GM19099 (cell line): ENCODE data around the gene TMEM132C.

Experiments used
- POLR2A ChIP-seq: IDR thresholded peaks from 3 replicates; pipeline ENCODE4 v1.6.1; 2011; ENCODE audit warnings: low read depth; ENCODE audit not compliant: insufficient read length; ENCODE audit errors: extremely low read depth

TMEM132C gene

DNA sequence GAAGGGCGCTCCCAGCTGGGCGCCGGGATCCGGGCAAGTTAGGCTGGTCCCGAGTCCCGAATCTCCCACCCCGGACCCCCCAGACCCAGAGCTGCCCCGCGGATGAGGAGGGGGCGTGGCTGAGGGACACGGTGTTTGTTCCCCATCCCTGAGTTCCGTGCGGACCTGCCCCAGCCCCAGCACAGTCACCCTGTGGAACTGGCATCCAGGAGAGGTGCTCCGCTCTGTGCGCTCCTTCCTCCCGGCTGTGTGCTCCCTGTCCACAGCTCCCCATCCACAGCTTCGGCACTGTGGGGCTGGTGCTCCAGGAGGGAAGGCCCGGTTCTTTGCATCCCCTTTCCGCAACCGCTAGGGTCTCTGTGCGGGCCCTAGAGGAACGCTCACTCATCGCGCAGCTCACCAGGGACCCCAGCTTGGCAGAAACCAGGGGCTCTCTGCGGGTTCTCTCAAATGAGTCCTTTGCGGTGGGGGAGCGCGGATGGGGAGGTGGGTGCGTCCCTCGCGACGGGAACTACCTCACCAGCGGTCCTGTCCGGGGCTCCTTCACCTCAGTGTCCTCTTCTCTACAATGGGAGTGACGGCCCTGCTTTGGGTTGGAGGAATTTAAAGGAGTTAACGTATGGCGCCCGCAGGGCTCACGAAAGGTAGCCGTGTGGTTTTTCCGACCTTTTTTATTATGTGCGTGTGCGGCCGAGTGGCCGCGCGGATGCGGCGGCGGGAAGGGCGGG is 845 bp downstream of the TMEM132C start:
- TF ChIP-seq POLR2A, result no peak

DNA sequence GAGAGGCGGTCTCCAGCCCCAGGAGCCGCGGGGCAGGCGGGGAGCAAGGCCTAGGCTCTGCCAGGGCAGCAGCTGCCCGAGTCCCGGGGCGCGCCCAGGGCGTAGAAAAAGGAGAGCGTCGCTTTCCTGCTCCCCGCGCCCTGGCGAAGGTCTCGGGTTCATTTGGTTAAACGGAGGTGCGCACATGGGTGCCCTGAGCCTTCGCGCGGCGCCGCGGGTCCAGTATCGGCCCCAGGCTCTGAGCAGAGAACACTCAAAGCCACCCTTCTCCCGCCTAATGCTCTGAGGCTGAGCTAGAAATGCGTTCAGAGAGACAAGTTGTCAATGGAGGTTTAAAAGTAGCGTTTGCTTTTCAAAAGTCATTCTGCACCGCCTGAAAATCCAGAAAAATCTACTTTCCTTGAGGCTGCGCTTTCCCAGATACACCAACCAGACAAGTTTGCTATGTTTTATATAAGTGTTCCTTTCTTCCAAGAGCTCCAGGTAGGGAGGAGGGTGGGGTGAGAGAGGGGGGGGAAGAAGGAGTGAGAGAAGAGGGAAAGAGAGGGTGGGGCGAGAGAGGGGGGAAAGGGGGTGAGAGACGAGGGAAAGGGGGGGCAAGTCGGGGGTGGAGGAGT is 1.5 kb downstream of the TMEM132C start:
- TF ChIP-seq POLR2A, result no peak

DNA sequence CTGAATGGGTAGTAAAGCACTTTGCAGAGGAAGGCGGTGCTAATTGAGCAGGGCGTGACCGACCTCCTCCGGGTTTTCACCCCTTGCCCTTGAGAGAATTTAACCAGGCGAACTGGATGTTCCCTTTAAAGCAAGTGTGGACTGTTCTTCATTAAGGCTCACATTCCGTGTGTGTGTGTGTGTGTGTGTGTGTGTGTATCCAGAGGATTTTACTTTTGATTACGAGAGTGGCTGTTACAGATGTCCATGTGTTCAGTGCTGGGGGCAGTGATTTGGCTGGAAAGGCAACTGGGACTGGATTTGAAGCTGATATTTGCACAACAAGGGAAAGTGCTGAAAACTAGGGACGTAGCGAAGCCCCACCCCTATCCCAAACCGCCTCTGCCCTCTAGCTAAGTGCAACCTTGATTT is 2.2 kb downstream of the TMEM132C start:
- no peak for TF ChIP-seq POLR2A

DNA sequence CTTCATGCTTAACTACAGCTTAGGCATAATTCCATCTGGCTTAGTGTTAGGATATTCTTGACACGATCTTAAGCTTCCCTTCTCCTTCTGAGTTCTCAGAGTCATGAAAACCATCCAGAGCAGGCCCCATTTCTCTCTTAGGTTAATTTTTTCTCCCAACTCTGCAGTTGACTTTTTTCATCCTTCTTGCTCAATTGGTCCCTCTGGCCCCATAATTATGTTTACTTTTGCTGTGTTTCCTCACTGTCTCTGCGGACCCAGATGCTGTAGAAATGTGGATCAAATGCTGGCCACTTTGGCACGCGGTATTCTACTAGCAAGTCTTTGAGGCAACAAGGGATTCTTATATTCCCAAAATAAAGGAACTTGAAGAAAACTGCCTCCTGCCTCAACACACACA is 9.5 kb downstream of the TMEM132C start:
- TF ChIP-seq POLR2A, result no peak

DNA sequence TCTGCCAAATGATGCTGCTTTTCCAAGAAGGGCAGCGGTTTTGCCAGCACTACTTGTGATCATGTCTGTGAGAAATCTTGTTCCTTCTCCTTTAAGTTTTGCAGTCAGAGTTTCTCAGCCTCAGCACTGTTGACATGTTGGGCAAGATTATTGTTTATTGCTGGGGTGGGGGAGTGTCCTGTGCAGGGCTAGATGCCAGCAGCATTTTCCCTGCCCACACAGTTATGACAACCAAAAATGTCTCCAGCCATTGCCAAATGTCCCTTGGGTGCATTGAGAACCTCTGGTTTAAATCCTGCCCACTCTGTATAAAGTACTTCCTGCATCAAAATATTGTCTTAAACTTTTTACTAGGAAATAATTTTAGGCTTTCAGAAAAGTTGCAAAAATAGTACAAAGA is 20.0 kb downstream of the TMEM132C start:
- no peak for TF ChIP-seq POLR2A

DNA sequence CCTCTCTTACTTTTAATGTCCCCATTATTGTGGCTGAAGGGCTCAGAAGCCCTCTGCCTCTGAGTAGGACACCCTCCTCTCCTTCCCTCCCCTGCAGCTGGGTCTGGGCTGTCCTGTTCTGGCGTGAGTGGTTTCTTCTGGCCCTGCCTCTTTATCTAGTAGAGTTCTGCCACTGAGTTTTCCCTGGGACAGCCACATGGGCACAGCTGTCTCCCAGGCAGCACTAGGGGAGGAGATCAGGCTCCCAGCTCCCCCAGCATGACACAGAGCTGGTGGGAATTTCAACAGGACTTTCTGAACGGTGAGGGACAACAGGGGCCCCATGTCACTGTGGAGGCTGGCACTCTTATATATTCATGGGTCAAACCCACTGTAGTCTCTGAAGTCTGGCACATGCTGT is 21.4 kb downstream of the TMEM132C start:
- no peak for TF ChIP-seq POLR2A

DNA sequence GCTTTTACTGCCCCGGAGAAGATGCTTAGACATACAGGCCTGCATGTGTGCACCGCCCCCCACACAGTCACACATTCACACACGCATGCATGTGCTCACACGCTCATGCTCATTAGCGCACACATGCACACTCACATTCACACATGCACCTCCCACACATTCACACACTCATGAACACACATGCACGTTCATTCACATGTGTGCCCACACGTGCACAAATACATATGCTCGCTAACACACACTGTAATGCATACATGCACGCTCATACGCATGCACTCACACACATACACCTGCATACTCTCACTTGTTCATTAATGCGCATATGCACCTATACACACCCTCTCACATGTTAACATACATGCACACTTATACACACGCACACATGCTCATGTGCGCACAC is 21.9 kb downstream of the TMEM132C start:
- TF ChIP-seq POLR2A, result no peak

DNA sequence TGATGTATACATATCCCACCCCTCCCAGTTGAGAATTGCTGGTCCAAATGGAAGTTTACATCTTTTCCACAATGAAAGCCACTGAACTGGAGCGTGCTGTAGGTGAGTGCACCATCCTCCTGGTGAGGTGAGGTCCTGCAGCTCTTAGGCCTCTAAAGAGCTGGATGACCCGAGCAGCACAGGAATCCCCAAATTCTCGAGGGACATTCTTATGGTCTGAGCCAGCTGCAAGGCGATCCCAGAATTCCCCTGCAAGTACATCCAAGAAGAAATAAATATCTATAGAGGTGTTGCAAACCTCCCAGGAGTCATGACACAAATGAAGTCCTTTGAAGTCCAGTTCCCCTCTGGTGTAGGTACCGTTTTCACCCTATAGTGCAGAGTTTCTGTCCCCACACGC is 24.0 kb downstream of the TMEM132C start:
- no peak for TF ChIP-seq POLR2A

DNA sequence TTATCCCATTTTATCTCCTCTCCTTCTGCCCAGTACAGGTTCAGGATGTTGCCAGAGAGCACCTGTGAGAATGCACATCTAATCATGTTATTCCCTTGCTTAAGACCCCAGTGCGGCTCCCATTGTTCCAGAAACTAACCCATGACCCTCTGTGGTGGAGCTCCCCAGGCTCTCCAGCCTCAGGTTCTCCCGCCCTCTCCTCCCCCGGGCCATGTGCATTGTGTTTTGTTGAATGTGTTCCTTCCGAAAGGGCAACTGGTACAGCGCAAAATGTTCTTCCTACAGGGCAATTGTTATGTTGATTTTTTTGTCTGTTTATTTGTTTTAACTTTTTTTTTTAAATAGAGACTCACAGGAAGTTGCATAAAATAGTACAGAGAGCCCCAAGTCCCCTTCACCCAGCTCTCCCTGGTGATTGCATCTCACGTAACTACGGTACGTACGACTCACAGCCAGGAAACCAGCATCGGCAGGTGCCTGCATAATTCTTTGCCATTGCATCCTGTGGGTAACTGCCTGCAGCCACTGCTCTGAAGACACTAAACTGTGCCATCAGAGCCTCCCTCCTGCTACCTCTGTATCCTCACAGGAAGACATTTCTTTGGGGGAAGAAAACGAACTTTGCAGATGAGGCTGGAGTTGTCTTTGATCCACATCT is 31.2 kb downstream of the TMEM132C start:
- no peak for TF ChIP-seq POLR2A

DNA sequence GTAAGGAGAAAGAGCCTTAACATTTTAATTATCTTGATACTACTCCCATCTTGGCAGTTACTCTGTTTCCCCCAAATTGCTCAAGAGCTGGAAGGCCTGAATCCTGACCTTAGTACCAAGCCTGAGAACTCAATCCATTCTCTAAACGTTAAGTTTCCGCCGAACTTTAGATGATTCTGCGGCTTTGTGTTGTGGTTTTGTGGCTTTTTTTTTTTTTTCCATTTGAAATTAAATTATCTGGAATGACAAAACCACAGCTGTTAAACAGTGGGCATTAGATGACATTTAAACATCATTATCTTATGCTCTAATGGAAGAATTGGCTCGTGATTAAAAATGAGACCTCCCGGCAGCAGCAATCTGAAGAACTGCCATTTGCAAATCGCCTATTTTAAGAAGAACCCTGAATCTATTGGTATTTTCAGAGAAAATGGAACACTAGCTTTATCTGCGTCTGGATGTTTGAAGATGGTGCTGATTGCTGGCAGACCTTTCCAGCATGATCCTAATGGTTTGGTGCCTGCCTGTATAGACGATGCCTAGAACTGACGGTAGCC is 38.4 kb downstream of the TMEM132C start:
- no peak for TF ChIP-seq POLR2A

DNA sequence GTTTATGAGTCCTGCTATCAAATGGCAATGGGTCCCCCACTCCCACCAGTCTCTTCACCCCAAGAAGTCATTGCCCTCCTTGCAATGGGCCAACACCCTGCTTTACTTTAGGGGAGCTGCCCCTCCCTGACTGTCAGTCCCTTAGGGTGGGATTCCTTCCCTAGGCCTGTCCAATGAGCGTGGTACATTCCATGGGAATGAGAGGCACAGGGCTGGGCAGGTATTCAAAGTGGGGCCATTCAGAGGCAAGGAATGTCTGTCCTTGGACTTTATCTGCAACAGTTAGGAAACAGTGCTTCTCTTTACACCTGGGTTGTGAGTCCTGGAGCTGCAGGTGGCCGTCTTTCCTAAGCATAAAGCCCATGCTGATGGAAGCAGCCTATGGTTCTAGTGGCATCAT is 40.8 kb downstream of the TMEM132C start:
- TF ChIP-seq POLR2A, result no peak

DNA sequence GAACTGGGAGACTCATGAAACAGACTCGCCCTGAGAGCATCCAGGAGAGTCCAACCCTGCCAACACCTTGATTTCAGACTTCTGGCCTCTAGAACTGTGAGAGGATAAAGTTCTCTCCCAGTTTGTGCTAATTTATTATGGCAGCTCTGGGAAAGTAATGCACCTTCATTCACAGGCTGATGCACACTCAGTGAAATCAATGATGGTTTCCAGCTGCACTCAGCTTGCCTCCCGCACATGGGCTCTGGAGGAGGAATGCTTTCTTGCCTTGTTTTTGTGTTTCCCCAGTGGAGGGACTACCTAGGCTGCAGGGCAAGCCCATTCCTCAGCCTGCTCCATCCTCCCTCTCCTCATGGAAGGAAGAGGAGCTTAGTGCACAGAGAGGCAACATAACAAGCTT is 45.7 kb downstream of the TMEM132C start:
- TF ChIP-seq POLR2A, result no peak

DNA sequence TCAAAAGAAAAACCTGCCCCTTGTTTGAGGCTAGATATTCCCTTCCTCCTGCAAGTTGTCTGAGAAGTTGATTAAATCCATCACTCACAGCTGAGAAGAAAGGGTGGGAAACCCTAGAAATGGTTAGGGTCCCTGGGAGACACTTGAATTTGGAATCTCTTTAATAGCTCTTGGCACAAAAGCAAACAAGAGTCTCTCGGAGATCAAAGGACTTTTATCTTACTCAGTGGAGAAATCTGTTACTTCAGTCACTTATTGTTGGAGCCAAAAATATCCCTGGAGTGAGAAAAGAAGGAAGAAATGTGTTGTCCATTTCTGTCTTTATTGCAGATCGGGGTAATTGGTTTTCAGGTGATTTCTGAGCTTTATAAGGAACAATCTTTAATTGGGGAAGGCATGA is 47.0 kb downstream of the TMEM132C start:
- no peak for TF ChIP-seq POLR2A

DNA sequence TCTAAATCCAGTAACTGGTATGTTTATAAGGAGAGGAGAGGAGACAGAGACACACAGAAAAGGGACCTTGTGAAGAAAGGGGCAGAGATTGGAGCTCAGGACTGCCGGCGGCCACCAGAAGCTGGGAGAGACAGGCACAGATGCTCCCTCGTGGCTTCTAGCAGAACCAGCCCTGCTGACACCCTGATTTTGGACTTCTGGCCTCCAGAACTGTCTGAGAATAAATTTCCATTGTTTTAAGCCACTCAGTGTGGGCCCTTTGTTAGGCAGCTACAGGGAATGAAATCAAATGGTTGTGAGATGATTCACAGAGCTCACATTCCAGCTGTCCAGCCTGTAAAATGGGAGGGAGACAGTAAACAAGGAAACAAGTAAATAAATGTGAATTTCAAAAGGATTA is 47.6 kb downstream of the TMEM132C start:
- no peak for TF ChIP-seq POLR2A

DNA sequence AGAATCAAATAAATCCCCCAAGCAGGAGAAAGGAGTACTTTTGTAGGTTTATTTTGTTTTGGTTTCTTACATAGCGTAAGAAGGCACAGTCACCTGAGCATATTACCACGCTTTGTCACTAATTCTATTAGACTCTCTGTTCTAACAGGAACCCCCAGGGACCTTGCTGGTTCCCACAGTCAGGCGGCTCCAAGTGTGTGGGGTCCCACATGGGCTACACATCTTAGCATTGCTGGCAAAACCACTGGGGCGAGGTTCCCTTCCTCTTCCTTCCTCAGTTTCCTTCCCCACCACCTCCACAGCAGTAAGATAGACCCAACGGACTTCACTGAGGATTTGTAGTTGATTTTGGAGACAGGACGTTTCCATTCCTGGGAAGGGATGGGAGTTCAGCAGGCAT is 49.1 kb downstream of the TMEM132C start:
- TF ChIP-seq POLR2A, result no peak
